Measurements from ENCODE around the gene AXL.

Gene AXL

GRCh38 chr19:41232686-41233085, 13.7 kb downstream of the AXL start:
- no peak for DNase-seq
- no peak overlapping the region for H3K4ac ChIP-seq (ENCODE audit: low read depth in 1 of 2, low read length in 2 of 2)
- H4K91ac ChIP-seq (ENCODE audit: low read length), result no peak overlapping the region
- H3K79me1 ChIP-seq (replicated peaks; ENCODE audit: low read length, poor library complexity, severe bottlenecking), result peaks cover 21% of the 10 kb centered on the region
- no peak overlapping the region for H2AFZ ChIP-seq (ENCODE audit: low read depth, low read length)
- H4K8ac ChIP-seq (ENCODE audit: low read length), result no peak overlapping the region
- no peak overlapping the region for H3K4me2 ChIP-seq (ENCODE audit: low read length, poor library complexity, severe bottlenecking)
- H2AK5ac ChIP-seq (ENCODE audit: low read length, severe bottlenecking), result no peak overlapping the region
- peaks cover 7% of the 10 kb centered on the region for H3K4me1 ChIP-seq (ENCODE audit: control insufficient read depth, insufficient read depth, low read depth, low read length)
- H3K9me3 ChIP-seq (ENCODE audit: control insufficient read depth, low read length), result no peaks in the 10 kb centered on the region
- peaks cover 67 to 80% of the 10 kb centered on the region in 2 experiments for H3K36me3 ChIP-seq (ENCODE audit: control insufficient read depth in 1 of 2, insufficient read depth in 2 of 2, low read depth in 1 of 2, low read length in 2 of 2)
- no peak overlapping the region for H2BK5ac ChIP-seq (ENCODE audit: low read depth, low read length, poor library complexity, severe bottlenecking)
- H2BK12ac ChIP-seq (ENCODE audit: low read length in 2 of 2), result no peak overlapping the region
- no peak overlapping the region for H3K4me3 ChIP-seq (ENCODE audit: insufficient read depth in 1 of 2, low read depth in 1 of 2, low read length in 2 of 2)
- H2BK120ac ChIP-seq (ENCODE audit: low read depth, low read length), result no peak overlapping the region
- H3K14ac ChIP-seq (ENCODE audit: low read length in 2 of 2), result no peak overlapping the region
- no peak overlapping the region for H3K9ac ChIP-seq (ENCODE audit: low read length)
- H3K27ac ChIP-seq (ENCODE audit: low read length, poor library complexity, severe bottlenecking), result no peak overlapping the region
- H3K18ac ChIP-seq (ENCODE audit: low read depth in 1 of 2, low read length in 2 of 2), result no peak overlapping the region
- WGBS, result 98% methylated on average over 8 of the region's 8 CpGs
- no peaks in the 10 kb centered on the region for H3K27me3 ChIP-seq (ENCODE audit: control insufficient read depth in 1 of 2, insufficient read depth in 1 of 2, low read length in 2 of 2)
- H2BK15ac ChIP-seq (ENCODE audit: low read depth, poor library complexity, severe bottlenecking), result no peak overlapping the region
- H3K23ac ChIP-seq (ENCODE audit: low read length in 2 of 2), result no peak overlapping the region

GRCh38 chr19:41233748-41234240, 14.8 kb downstream of the AXL start:
- H2AFZ ChIP-seq (ENCODE audit: low read depth, low read length), result no peak overlapping the region
- H2BK120ac ChIP-seq (ENCODE audit: low read depth, low read length), result no peak overlapping the region
- H2BK5ac ChIP-seq (ENCODE audit: low read depth, low read length, poor library complexity, severe bottlenecking), result no peak overlapping the region
- no peak overlapping the region for H3K4ac ChIP-seq (ENCODE audit: low read depth in 1 of 2, low read length in 2 of 2)
- H2BK15ac ChIP-seq (ENCODE audit: low read depth, poor library complexity, severe bottlenecking), result no peak overlapping the region
- H3K4me3 ChIP-seq (ENCODE audit: insufficient read depth in 1 of 2, low read depth in 1 of 2, low read length in 2 of 2), result no peak overlapping the region
- H3K36me3 ChIP-seq (ENCODE audit: control insufficient read depth in 1 of 2, insufficient read depth in 2 of 2, low read depth in 1 of 2, low read length in 2 of 2), result peaks cover 69 to 82% of the 10 kb centered on the region in 2 experiments
- peaks cover 32% of the 10 kb centered on the region for H3K79me1 ChIP-seq (replicated peaks; ENCODE audit: low read length, poor library complexity, severe bottlenecking)
- H3K9me3 ChIP-seq (ENCODE audit: control insufficient read depth, low read length), result no peaks in the 10 kb centered on the region
- DNase-seq, result no peak
- H3K4me1 ChIP-seq (ENCODE audit: control insufficient read depth, insufficient read depth, low read depth, low read length), result peaks cover 4% of the 10 kb centered on the region
- H3K27me3 ChIP-seq (ENCODE audit: control insufficient read depth in 1 of 2, insufficient read depth in 1 of 2, low read length in 2 of 2), result no peaks in the 10 kb centered on the region
- no peak overlapping the region for H3K9ac ChIP-seq (ENCODE audit: low read length)
- H3K14ac ChIP-seq (ENCODE audit: low read length in 2 of 2), result no peak overlapping the region
- H3K18ac ChIP-seq (ENCODE audit: low read depth in 1 of 2, low read length in 2 of 2), result peak overlapping the region in 1 of 2 experiments; percentile 54
- no peak overlapping the region for H2BK12ac ChIP-seq (ENCODE audit: low read length in 2 of 2)
- H2AK5ac ChIP-seq (ENCODE audit: low read length, severe bottlenecking), result peak overlapping the region; percentile 39
- no peak overlapping the region for H3K4me2 ChIP-seq (ENCODE audit: low read length, poor library complexity, severe bottlenecking)
- WGBS, result 94% methylated on average over 2 of the region's 4 CpGs
- H3K23ac ChIP-seq (ENCODE audit: low read length in 2 of 2), result no peak overlapping the region
- no peak overlapping the region for H4K91ac ChIP-seq (ENCODE audit: low read length)
- no peak overlapping the region for H3K27ac ChIP-seq (ENCODE audit: low read length, poor library complexity, severe bottlenecking)
- no peak overlapping the region for H4K8ac ChIP-seq (ENCODE audit: low read length)

GRCh38 chr19:41234512-41235168, 15.6 kb downstream of the AXL start:
- H4K91ac ChIP-seq (ENCODE audit: low read length), result no peak overlapping the region
- H3K9ac ChIP-seq (ENCODE audit: low read length), result no peak overlapping the region
- no peak overlapping the region for H3K23ac ChIP-seq (ENCODE audit: low read length in 2 of 2)
- H2AFZ ChIP-seq (ENCODE audit: low read depth, low read length), result no peak overlapping the region
- H3K79me1 ChIP-seq (replicated peaks; ENCODE audit: low read length, poor library complexity, severe bottlenecking), result peaks cover 34% of the 10 kb centered on the region
- H3K9me3 ChIP-seq (ENCODE audit: control insufficient read depth, low read length), result no peaks in the 10 kb centered on the region
- no peak for DNase-seq
- no peak overlapping the region for H3K4me3 ChIP-seq (ENCODE audit: insufficient read depth in 1 of 2, low read depth in 1 of 2, low read length in 2 of 2)
- H2BK12ac ChIP-seq (ENCODE audit: low read length in 2 of 2), result no peak overlapping the region
- no peak overlapping the region for H2AK5ac ChIP-seq (ENCODE audit: low read length, severe bottlenecking)
- no peaks in the 10 kb centered on the region for H3K27me3 ChIP-seq (ENCODE audit: control insufficient read depth in 1 of 2, insufficient read depth in 1 of 2, low read length in 2 of 2)
- H2BK15ac ChIP-seq (ENCODE audit: low read depth, poor library complexity, severe bottlenecking), result no peak overlapping the region
- no peak overlapping the region for H3K4ac ChIP-seq (ENCODE audit: low read depth in 1 of 2, low read length in 2 of 2)
- H3K36me3 ChIP-seq (ENCODE audit: control insufficient read depth in 1 of 2, insufficient read depth in 2 of 2, low read depth in 1 of 2, low read length in 2 of 2), result peaks cover 74 to 87% of the 10 kb centered on the region in 2 experiments
- no peak overlapping the region for H2BK5ac ChIP-seq (ENCODE audit: low read depth, low read length, poor library complexity, severe bottlenecking)
- no peak overlapping the region for H2BK120ac ChIP-seq (ENCODE audit: low read depth, low read length)
- H3K4me2 ChIP-seq (ENCODE audit: low read length, poor library complexity, severe bottlenecking), result no peak overlapping the region
- 96% methylated on average over 7 of the region's 8 CpGs for WGBS
- no peak overlapping the region for H3K14ac ChIP-seq (ENCODE audit: low read length in 2 of 2)
- H3K18ac ChIP-seq (ENCODE audit: low read depth in 1 of 2, low read length in 2 of 2), result no peak overlapping the region
- H3K4me1 ChIP-seq (ENCODE audit: control insufficient read depth, insufficient read depth, low read depth, low read length), result peaks cover 5% of the 10 kb centered on the region
- H4K8ac ChIP-seq (ENCODE audit: low read length), result no peak overlapping the region
- no peak overlapping the region for H3K27ac ChIP-seq (ENCODE audit: low read length, poor library complexity, severe bottlenecking)

GRCh38 chr19:41235480-41235879, 16.5 kb downstream of the AXL start:
- Histone ChIP-seq H3K23ac (ENCODE audit: low read length in 2 of 2) (no peak overlapping the region), H3K9ac (ENCODE audit: low read length) (no peak overlapping the region), H2BK120ac (ENCODE audit: low read depth, low read length) (no peak overlapping the region), H3K18ac (ENCODE audit: low read depth in 1 of 2, low read length in 2 of 2) (no peak overlapping the region), H2BK5ac (ENCODE audit: low read depth, low read length, poor library complexity, severe bottlenecking) (no peak overlapping the region), H3K79me1 (replicated peaks; ENCODE audit: low read length, poor library complexity, severe bottlenecking) (peaks cover 33% of the 10 kb centered on the region), H2BK15ac (ENCODE audit: low read depth, poor library complexity, severe bottlenecking) (no peak overlapping the region), H3K4me1 (ENCODE audit: control insufficient read depth, insufficient read depth, low read depth, low read length) (peaks cover 4% of the 10 kb centered on the region), H4K91ac (ENCODE audit: low read length) (no peak overlapping the region), H3K4me3 (ENCODE audit: insufficient read depth in 1 of 2, low read depth in 1 of 2, low read length in 2 of 2) (no peak overlapping the region), H2BK12ac (ENCODE audit: low read length in 2 of 2) (no peak overlapping the region), H3K4ac (ENCODE audit: low read depth in 1 of 2, low read length in 2 of 2) (no peak overlapping the region), H3K27me3 (ENCODE audit: control insufficient read depth in 1 of 2, insufficient read depth in 1 of 2, low read length in 2 of 2) (no peaks in the 10 kb centered on the region), H3K36me3 (ENCODE audit: control insufficient read depth in 1 of 2, insufficient read depth in 2 of 2, low read depth in 1 of 2, low read length in 2 of 2) (peaks cover 77 to 90% of the 10 kb centered on the region in 2 experiments), H2AK5ac (ENCODE audit: low read length, severe bottlenecking) (no peak overlapping the region), H2AFZ (ENCODE audit: low read depth, low read length) (no peak overlapping the region), H3K14ac (ENCODE audit: low read length in 2 of 2) (no peak overlapping the region), H3K4me2 (ENCODE audit: low read length, poor library complexity, severe bottlenecking) (no peak overlapping the region), H4K8ac (ENCODE audit: low read length) (no peak overlapping the region), H3K9me3 (ENCODE audit: control insufficient read depth, low read length) (no peaks in the 10 kb centered on the region), H3K27ac (ENCODE audit: low read length, poor library complexity, severe bottlenecking) (no peak overlapping the region)
- DNase-seq, result no peak
- 98% methylated on average over 3 of the region's 4 CpGs for WGBS

Data from mesenchymal stem cell (in vitro differentiated cells and primary cell).